IPS-18c (cell line): ENCODE measurements around the gene MAP3K9.
A peak's percentile ranks its signal among the peaks of the same experiment; 100 is the strongest.
"Not testable (repeated sequence)": the region's sequence is repeated elsewhere in the genome, so short reads cannot be mapped to it uniquely, and the experiment has no call there.

Experiments used
- H3K4me3 ChIP-seq: 2 replicates; pipeline ENCODE4 v1.7.0; 2013; ENCODE audit warnings: low read depth, mild to moderate bottlenecking, low read length, moderate library complexity; ENCODE audit not compliant: insufficient read depth
- H3K9me3 ChIP-seq: one replicate; pipeline ENCODE4 v1.6.1; 2013; ENCODE audit warnings: mild to moderate bottlenecking, low read length, moderate library complexity; ENCODE audit not compliant: control insufficient read depth, insufficient read depth

The MAP3K9 gene

GRCh38 chr14:70716958-70717357 lies 92.4 kb downstream of the MAP3K9 start:
- H3K4me3 ChIP-seq: no peak overlapping the region
- no peaks in the 10 kb centered on the region for H3K9me3 ChIP-seq

DNA sequence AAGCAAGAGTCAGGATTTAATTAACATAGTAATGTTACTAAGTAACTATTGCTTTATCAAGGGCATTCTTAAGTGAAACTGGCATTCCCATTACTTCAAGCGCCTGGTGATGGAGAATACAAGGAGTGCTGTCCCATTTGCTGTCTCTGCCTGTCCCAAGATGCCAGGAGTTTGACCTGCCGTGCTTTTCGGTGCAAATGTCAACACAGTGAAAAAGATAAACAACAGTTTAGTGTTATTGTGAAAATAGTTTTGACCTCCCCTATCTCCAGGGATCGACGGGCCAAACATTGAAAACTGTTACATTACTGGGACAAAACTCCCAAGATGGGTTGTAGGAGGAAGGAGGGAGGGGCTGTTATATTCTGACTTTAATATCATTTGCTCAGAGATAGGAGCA lies 92.8 kb downstream of the MAP3K9 start:
- H3K9me3 ChIP-seq: no peaks in the 10 kb centered on the region

GRCh38 chr14:70714055-70714550 lies 95.2 kb downstream of the MAP3K9 start:
- H3K4me3 ChIP-seq: no peak overlapping the region
- no peaks in the 10 kb centered on the region for H3K9me3 ChIP-seq

More for the DNA sequence above, 92.8 kb downstream of the MAP3K9 start:
- H3K4me3 ChIP-seq: no peak overlapping the region

GRCh38 chr14:70713511-70713916 lies 95.8 kb downstream of the MAP3K9 start:
- Histone ChIP-seq H3K9me3 (no peaks in the 10 kb centered on the region), H3K4me3 (no peak overlapping the region)

DNA sequence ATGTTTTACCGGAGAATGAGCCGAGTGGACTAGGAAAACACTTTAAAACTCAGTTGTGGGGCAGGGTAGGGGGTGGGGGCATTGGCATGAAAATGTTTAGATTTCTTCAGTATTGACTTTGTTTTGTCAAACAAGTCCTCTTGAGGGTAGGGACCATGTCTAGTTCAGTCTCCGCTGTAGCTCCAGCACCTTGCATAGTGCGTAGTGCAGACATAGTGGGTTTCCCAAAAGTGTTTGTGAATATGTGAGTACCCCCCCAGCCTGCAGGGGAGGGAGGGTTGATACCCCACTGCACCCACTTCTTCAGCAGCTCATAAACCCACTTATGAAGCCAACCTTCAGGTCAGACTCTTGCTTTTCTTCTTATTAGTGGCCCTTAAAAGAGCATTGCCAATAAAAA lies 96.2 kb downstream of the MAP3K9 start:
- H3K4me3 ChIP-seq: no peak overlapping the region
- H3K9me3 ChIP-seq: no peaks in the 10 kb centered on the region

DNA sequence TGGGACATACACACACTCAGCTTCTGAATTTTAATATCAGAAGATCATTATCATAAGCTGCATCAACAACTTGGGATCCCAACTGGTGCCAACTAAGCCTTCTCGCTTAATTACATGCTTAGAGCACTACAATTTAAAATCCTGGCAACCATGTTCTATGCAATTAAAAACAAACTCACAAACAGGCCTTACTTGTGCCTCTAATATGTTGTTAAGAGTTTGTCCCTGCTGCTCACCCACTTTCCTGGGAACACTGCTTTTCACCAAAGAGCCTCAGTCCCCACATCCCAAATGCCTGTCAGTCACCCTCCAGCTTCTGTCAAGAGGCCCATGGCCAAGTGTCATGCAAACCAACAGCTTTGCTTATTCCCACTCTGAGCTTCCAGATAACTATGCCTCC lies 97.9 kb downstream of the MAP3K9 start:
- no peaks in the 10 kb centered on the region for H3K9me3 ChIP-seq
- H3K4me3 ChIP-seq: no peak overlapping the region

DNA sequence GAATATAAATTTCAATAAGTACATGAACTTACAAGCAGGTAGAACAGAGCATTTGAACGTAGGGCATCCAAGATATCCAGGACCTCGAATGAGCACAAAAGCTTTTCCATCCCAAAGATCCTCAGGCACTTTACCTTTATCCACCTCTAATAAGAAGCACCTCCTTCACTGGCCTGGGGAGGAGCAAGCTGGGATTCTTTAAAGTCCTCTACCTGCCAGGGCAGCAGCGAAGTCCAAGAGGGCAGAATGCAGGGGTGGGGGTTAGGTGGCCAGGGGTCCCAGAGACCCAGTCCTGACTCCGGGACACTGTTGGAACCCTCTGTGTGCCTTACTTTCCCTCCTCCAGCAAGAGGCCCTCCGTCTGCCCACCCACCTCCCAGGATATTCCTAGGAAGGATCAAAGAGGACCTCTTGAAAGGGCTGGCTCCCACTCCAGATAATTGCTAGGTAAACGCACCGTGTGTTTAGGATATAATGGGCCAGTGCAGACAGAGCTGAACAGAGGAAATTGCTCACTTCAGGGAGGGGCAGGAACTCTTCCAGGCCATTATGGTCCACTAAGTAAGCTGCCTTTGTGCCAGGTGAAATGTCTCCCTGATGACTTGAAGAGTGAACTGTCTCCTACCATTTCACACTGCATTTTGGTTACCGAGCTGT lies 99.5 kb downstream of the MAP3K9 start:
- no peak overlapping the region for H3K4me3 ChIP-seq
- no peaks in the 10 kb centered on the region for H3K9me3 ChIP-seq

DNA sequence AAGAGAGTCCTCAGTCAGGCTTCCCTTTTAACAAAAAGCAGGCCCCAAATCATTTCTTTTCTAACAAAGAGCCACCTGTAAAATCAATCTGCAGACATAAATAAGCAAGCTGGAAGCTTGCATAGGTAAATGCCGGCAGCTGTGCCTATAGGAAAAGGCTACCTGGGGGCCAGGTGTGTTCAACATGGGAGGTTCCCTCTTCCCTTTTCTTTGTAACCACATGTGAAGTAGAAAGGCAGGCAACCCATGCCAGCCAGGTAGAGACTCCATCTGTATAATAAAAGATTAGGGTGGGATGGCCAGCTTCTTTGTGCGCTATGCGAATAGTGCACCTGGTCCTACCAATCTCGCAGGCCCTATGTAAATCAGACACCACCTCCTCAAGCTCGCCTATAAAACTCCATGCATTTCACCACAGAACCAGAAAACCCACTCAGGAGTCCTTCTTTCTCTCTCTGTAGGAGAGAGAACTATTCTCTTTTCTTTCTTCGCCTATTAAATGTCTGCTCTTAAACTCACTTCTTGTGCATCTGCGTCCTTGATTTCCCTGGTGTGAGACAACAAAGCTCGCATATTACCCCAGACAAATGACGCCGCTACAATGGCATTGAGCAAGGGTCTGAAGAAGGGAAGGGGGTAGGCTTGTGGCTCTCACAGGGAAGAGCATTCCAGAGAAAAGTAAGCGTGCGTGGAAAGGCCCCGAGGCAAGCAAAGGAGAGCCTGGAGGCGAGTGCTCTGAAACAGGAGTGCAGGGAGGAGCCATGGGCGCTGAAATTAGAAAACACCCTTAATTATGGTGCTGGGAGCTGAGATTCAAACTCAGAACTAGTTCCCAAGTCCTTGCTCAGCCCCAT lies 100.4 kb downstream of the MAP3K9 start:
- Histone ChIP-seq H3K9me3 (no peaks in the 10 kb centered on the region), H3K4me3 (no peak overlapping the region)

DNA sequence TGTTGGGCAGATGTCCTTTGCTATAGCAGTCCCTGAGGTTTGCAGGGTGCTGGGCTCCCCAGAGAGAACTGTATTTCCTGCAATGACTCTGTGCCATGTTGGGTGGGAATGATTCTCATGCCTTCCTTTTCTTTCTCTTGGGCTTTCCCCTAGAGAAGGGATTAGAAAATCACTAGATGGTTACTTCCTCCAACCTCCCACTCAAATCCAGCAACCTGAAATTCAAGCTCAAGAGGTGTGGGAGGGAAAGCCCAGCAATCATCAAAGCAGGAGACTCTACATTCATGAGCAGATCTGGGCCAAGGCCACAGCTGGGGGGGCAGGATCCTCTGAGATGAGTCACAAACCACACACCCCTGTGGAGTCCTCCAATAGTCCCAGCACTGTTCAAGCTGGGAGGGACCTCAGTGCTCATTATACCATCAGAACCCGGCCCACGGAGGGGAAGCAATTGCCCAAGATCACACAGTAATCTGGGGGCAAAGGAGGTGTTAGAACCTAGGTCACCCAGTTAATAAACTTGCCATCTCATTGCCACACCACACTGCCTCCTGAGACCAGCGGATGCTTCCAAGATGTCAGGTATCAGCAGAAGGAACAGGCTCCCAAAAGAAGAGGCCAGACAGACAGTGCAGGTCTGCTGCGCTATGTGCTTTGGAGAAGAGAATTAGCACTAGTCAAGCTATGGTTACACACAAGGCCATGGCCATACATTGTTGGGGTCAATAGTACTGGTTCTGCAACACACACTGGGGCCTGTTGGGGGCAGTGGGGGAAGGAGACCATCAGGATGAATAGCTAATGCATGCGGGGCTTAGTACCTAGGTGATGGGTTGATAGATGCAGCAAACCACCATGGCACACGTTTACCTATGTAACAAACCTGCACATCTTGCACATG lies 101.9 kb downstream of the MAP3K9 start:
- H3K4me3 ChIP-seq: no peak overlapping the region; the same call in 1 of the 2 replicates

DNA sequence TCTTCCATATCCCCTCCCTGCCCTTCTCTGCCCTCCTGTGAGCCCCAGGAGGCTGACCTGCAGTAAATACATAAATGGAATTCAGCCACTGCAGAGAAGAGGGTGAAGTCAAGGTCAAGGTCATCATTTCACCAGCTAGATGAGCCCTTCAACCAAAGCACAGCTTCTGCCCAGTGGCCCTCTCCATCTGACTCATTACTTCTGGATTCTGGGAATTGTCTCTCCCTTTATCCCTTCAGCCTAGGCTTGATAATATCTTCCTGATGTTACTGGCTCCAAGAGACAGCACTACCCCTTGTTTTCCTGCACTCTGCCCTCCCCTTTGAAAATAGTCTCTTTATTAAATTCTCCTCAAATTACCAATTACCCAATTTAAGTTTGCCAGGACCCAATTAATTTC lies 103.1 kb downstream of the MAP3K9 start:
- Histone ChIP-seq H3K9me3 (no peaks in the 10 kb centered on the region), H3K4me3 (peak overlapping the region; percentile 15; the same call in 1 of the 2 replicates)

More for the DNA sequence above, 101.9 kb downstream of the MAP3K9 start:
- H3K9me3 ChIP-seq: no peaks in the 10 kb centered on the region

- Histone ChIP-seq H3K4me3 (no peak overlapping the region), H3K9me3 (no peaks in the 10 kb centered on the region)
Measured at GRCh38 chr14:70704960-70705359, 104.4 kb downstream of the MAP3K9 start.

GRCh38 chr14:70703621-70704168 lies 105.6 kb downstream of the MAP3K9 start:
- H3K9me3 ChIP-seq, H3K4me3 ChIP-seq: not testable (repeated sequence)

DNA sequence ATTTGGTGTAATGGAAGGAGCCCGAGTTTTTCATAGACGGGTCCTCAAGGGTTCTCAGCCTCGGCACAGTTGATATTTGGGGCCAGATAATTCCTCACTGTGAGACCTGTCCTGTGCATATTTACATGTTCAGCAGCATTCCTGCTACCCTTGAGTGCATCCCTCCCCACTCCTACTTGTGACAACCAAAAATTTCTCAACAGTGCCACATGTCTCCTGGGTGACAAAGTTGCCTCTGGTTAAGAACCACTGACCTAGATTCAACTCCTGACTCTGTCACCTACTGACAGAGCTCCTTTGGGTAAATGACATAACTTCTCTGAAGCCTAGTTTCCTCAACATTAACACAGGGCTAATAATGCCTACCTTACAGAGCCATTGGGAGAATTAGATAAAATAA lies 107.2 kb downstream of the MAP3K9 start:
- H3K4me3 ChIP-seq: no peak overlapping the region
- H3K9me3 ChIP-seq: no peaks in the 10 kb centered on the region

GRCh38 chr14:70701610-70702009 lies 107.7 kb downstream of the MAP3K9 start:
- Histone ChIP-seq H3K4me3 (no peak overlapping the region), H3K9me3 (no peaks in the 10 kb centered on the region)

- Histone ChIP-seq H3K4me3 (no peak overlapping the region), H3K9me3 (no peaks in the 10 kb centered on the region)
Measured at GRCh38 chr14:70700955-70701585, 108.2 kb downstream of the MAP3K9 start.

DNA sequence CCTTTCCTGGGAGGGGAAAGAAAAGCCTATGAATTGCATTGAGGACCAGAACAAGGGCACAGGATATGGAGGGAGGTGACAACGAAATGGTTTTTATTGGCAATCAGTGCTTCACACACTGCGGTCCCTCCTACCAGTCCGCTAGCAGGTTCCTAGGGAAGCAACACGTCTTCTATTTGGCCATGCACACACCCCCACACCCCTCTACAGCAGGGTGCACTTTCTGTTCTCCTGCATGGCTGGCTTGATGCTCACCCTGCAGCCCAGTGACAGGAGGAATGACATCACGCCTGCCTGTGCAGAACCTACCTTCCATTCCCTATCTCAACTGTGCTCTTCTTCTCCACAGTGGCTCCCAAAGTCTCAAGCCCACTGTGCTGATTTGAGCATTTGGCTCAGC lies 109.7 kb downstream of the MAP3K9 start:
- Histone ChIP-seq H3K9me3 (no peaks in the 10 kb centered on the region), H3K4me3 (no peak overlapping the region)

GRCh38 chr14:70698288-70698687 lies 111.0 kb downstream of the MAP3K9 start:
- Histone ChIP-seq H3K9me3 (no peaks in the 10 kb centered on the region), H3K4me3 (no peak overlapping the region)
